ENCODE data around the gene ENTPD8. TPM values are rescaled to one million over a fixed set of nuclear protein-coding genes. Genes with fewer than 3 reads are reported as not detected.

ENTPD8 gene
- total and polyA plus RNA-seq, 2 of the 13 experiments (the other 11 are each of a cell fraction or from before 2014, with no cell fraction given): 0.26 to 0.44 TPM

DNA sequence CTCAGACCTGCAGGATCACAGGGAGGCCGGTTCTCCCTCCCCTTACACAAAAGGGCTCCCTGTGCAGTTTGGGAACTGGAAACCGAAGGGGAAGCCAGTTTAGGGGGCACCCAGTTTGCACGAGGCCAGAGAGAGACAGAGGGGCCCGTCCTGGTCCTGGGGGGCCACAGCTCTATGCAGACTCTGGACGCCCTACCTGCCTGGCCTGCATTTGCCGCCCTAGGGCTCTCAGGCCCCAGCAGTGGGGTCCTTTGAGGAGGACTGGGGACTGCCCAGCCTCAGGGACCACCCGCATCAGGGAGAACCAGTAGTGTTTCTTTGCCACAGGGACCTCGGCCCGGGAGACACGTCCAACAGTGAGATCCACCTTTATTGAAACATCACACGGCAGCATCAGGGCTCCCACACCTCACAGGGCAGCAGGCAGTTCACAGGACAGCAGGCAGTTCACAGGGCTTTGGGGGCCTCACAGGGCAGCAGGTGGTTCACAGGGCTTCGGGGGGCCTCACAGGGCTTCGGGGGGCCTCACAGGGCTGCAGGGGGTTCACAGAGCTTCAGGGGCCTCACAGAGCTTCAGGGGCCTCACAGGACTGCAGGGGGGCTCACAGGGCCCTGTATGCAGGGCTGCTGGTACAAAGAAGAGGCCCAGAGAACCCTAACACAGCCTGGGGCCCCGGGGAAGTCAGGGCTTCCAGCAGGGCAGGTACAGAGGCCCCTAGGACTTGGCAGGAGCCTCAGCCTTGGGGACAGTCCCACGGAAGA, 18.6 kb upstream of the ENTPD8 start (continued):
- TF ChIP-seq ZNF280B (CRISPR knock-in tag; IDR thresholded peaks at IDR 0.05; ENCODE audit: borderline replicate concordance) (no peak), ZNF713 (CRISPR knock-in tag; IDR thresholded peaks at IDR 0.05) (no peak), NR3C1 (CRISPR knock-in tag; IDR thresholded peaks at IDR 0.05) (no peak), HDAC2 (CRISPR knock-in tag; IDR thresholded peaks at IDR 0.05) (0 out of 2 replicates have a peak, but pooled peaks have one; percentile 42), CREM (IDR thresholded peaks at IDR 0.05) (no peak), CREM (CRISPR knock-in tag; IDR thresholded peaks at IDR 0.05) (no peak), ZFY (CRISPR knock-in tag; IDR thresholded peaks at IDR 0.05) (no peak; the same call in 1 of the 2 replicates), ZNF775 (CRISPR knock-in tag; IDR thresholded peaks at IDR 0.05; ENCODE audit: borderline replicate concordance) (no peak), MXI1 (IDR thresholded peaks at IDR 0.05; ENCODE audit: borderline replicate concordance, low read depth, low read length) (no peak), CBFB (CRISPR knock-in tag; IDR thresholded peaks at IDR 0.05) (no peak), ZNF124 (CRISPR knock-in tag; IDR thresholded peaks at IDR 0.05) (no peak), SMAD3 (CRISPR knock-in tag; IDR thresholded peaks at IDR 0.05) (no peak), ETV6 (CRISPR knock-in tag; conservative IDR thresholded peaks at IDR 0.05) (no peak)
- TF ChIP-seq, protein P1, sequence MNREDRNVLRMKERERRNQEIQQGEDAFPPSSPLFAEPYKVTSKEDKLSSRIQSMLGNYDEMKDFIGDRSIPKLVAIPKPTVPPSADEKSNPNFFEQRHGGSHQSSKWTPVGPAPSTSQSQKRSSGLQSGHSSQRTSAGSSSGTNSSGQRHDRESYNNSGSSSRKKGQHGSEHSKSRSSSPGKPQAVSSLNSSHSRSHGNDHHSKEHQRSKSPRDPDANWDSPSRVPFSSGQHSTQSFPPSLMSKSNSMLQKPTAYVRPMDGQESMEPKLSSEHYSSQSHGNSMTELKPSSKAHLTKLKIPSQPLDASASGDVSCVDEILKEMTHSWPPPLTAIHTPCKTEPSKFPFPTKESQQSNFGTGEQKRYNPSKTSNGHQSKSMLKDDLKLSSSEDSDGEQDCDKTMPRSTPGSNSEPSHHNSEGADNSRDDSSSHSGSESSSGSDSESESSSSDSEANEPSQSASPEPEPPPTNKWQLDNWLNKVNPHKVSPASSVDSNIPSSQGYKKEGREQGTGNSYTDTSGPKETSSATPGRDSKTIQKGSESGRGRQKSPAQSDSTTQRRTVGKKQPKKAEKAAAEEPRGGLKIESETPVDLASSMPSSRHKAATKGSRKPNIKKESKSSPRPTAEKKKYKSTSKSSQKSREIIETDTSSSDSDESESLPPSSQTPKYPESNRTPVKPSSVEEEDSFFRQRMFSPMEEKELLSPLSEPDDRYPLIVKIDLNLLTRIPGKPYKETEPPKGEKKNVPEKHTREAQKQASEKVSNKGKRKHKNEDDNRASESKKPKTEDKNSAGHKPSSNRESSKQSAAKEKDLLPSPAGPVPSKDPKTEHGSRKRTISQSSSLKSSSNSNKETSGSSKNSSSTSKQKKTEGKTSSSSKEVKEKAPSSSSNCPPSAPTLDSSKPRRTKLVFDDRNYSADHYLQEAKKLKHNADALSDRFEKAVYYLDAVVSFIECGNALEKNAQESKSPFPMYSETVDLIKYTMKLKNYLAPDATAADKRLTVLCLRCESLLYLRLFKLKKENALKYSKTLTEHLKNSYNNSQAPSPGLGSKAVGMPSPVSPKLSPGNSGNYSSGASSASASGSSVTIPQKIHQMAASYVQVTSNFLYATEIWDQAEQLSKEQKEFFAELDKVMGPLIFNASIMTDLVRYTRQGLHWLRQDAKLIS (CRISPR knock-in tag; IDR thresholded peaks at IDR 0.05): 0 out of 2 replicates have a peak, but pooled peaks have one; percentile 43
- TF ChIP-seq, protein P2, sequence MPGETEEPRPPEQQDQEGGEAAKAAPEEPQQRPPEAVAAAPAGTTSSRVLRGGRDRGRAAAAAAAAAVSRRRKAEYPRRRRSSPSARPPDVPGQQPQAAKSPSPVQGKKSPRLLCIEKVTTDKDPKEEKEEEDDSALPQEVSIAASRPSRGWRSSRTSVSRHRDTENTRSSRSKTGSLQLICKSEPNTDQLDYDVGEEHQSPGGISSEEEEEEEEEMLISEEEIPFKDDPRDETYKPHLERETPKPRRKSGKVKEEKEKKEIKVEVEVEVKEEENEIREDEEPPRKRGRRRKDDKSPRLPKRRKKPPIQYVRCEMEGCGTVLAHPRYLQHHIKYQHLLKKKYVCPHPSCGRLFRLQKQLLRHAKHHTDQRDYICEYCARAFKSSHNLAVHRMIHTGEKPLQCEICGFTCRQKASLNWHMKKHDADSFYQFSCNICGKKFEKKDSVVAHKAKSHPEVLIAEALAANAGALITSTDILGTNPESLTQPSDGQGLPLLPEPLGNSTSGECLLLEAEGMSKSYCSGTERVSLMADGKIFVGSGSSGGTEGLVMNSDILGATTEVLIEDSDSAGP (CRISPR knock-in tag; IDR thresholded peaks at IDR 0.05; ENCODE audit: borderline replicate concordance): peak; percentile 75; the same call in 1 of the 2 replicates
- TF ChIP-seq, protein P3, sequence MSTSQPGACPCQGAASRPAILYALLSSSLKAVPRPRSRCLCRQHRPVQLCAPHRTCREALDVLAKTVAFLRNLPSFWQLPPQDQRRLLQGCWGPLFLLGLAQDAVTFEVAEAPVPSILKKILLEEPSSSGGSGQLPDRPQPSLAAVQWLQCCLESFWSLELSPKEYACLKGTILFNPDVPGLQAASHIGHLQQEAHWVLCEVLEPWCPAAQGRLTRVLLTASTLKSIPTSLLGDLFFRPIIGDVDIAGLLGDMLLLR (CRISPR knock-in tag; IDR thresholded peaks at IDR 0.05): no peak
- TF ChIP-seq, protein P4, sequence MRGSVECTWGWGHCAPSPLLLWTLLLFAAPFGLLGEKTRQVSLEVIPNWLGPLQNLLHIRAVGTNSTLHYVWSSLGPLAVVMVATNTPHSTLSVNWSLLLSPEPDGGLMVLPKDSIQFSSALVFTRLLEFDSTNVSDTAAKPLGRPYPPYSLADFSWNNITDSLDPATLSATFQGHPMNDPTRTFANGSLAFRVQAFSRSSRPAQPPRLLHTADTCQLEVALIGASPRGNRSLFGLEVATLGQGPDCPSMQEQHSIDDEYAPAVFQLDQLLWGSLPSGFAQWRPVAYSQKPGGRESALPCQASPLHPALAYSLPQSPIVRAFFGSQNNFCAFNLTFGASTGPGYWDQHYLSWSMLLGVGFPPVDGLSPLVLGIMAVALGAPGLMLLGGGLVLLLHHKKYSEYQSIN (CRISPR knock-in tag; IDR thresholded peaks at IDR 0.05; ENCODE audit: borderline replicate concordance): no peak
- TF ChIP-seq, protein P5, sequence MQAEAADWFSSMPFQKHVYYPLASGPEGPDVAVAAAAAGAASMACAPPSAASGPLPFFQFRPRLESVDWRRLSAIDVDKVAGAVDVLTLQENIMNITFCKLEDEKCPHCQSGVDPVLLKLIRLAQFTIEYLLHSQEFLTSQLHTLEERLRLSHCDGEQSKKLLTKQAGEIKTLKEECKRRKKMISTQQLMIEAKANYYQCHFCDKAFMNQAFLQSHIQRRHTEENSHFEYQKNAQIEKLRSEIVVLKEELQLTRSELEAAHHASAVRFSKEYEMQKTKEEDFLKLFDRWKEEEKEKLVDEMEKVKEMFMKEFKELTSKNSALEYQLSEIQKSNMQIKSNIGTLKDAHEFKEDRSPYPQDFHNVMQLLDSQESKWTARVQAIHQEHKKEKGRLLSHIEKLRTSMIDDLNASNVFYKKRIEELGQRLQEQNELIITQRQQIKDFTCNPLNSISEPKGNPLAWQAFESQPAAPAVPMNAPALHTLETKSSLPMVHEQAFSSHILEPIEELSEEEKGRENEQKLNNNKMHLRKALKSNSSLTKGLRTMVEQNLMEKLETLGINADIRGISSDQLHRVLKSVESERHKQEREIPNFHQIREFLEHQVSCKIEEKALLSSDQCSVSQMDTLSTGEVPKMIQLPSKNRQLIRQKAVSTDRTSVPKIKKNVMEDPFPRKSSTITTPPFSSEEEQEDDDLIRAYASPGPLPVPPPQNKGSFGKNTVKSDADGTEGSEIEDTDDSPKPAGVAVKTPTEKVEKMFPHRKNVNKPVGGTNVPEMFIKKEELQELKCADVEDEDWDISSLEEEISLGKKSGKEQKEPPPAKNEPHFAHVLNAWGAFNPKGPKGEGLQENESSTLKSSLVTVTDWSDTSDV (CRISPR knock-in tag; IDR thresholded peaks at IDR 0.05): no peak
